HG03520 (cell line): ENCODE results near the gene GPT2.
A peak's percentile ranks its signal among the peaks of the same experiment; 100 is the strongest.

Source experiments
- ATAC-seq: cut with Tn5 transposase; IDR thresholded peaks from one replicate; pipeline ENCODE4 v1.9.1; 2021; ENCODE audit warnings: mild to moderate bottlenecking, moderate library complexity; ENCODE audit not compliant: unreplicated experiment

The GPT2 gene

DNA sequence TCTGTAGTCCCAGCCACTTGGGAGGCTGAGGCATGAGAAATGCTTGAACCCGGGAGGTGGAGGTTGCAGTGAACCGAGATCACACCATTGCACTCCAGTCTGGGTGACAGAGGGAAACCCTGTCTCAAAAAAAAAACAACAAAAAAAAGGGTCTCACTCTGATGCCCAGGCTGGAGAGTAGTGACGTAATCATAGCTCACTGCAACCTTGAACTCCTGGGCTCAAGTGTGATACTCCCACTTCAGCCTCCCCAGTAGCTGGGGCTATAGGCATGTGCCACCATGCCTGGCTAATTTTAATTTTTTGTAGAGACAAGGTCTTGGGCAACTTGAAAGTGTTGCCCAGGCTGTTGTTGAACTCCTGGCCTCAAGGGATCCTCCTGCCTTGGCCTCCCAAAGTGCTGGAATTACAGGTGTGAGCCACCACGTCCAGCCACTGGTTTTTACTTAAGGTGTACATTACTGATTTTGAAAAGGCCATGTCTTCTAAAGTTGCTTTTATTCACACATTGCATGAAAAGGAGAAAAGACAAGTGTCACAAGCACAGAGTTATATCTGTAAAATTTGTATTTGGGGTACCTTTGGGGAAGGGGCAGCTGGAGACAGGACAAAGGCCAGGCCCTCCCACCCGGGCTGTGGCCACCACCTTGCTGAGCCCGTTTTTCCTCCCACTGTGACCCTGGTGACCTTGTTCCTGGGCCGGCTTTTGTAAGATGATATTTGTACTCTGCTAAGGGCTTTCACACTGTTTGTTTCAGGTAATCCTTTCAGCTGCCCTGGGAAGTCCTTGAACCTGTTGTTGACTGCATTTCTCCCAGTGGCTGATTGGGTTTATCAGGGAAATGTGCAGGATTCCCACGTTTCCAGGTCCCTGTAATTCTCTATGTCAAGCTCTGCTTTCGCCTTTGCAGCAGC is 11.5 kb downstream of the GPT2 start:
- no peak for ATAC-seq

DNA sequence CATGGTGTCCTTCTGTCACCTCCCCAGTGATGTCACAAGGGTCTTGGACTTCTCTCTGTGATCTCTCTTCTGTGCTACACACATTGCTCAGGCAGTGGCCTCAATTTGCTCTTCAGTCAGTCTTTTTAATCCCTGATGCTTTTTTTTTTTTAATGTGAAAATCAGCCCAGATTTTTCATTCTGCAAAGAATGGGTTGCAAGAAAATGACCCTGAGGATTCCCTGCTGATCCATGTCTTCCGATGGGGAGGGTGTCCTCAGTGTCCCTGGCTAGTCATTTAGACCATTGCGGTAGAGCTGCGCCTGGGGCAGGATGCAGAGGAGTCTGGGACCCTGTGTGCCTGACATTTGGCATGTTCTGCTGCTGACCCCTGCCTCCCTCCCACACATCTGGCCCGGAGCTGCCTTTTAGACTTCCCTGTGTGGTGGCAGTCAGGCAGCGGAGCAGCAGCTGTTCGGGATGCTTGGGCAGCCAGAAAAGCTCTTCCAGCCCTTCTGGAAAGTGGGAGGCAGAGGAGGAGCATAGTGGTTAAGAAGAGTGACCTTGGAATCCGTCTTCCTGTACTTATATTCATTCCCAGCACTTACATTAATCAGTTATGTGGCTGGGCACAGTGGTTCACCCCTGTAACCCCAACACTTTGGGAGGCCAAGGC is 12.3 kb downstream of the GPT2 start:
- ATAC-seq = no peak

- ATAC-seq = no peak
Observed at GRCh38 chr16:46897471-46897870, 13.3 kb downstream of the GPT2 start.

- no peak for ATAC-seq
Observed at GRCh38 chr16:46898006-46898405, 13.8 kb downstream of the GPT2 start.

GRCh38 chr16:46899443-46900143 is 15.4 kb downstream of the GPT2 start:
- no peak for ATAC-seq

DNA sequence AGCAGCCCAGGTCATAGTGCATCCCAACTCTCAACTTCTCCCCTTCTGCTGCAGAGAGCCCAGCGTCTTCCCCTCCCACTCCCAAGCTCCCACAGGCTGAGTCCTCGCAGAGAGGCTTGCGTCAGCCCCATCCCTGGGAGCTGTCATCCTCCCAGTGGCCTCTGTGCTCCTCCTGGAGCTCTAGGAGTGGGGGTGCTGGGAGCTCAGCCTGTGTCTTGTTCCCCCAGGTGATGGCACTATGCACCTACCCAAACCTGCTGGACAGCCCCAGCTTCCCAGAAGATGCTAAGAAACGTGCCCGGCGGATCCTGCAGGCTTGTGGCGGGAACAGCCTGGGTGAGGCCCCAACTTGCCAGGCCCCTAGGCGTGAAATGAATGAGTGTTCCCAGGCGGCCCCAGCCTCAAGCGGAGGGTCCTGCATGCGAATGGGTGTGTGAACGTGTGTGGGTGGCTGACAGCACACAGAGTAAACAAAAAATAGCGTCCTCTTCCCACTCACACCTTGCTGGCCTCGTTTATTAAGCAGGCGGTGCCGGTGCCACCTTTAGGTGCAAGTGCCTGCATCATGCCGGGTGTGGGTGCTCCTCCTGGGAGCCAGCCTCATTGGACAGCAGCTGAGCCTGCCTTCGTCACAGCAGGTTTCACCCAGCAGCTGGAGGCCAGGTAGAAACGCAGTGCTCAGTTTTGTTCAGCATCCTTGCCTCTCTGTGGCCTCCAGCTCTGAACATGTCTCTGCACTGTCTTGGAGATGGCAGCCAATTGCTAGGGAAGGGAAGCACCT is 16.5 kb downstream of the GPT2 start:
- ATAC-seq = no peak

DNA sequence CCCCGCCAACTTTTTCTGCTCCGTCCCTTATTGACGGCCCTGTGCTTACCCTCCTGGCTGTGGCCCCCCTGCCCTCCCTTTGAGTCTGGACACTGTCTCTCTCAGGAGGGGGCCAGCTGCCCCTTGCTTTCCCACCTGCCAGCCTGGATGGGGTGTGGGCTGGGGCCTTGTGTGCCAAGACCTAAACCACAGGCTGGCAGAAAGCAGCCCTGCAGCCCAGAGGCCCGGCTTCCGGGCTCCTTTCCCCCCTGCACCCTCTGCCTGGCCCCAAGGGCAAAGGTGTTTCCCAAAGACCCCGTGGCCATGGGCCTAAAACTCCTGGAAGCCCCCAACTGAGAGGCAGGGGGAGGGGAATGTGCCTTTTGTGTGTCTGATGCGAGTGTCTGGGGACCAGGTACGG is 17.5 kb downstream of the GPT2 start:
- ATAC-seq = no peak

DNA sequence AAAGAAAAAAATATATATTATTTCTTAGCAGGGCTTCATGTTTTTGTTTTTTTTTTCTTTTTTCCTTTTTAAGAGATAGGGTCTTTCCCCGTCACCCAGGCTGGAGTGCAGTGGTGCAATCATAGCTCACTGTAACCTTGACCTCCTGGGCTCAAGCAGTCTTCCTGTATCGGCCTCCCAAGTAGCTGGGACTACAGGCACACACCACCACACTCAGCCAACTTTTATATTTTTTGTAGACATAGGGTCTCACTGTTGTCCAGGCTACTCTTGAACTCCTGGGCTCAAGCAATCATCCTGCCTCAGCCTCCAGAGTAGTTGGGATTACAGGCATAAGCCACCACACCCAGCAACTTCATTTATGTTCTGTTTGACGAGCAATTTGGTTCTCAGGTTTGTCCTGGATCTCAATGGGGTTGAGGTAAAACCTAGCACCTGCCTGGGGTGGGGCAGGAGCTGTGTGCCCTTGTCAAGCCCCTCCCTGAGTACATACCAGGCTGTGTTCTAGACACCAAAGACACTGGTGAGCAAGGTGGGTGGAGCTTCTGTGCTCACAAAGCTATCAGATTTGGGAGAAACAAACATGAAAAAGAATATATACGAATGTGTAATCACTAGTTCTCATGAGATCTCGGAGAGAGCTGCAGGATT is 19.2 kb downstream of the GPT2 start:
- no peak for ATAC-seq

GRCh38 chr16:46904471-46904870 is 20.3 kb downstream of the GPT2 start:
- ATAC-seq = no peak

DNA sequence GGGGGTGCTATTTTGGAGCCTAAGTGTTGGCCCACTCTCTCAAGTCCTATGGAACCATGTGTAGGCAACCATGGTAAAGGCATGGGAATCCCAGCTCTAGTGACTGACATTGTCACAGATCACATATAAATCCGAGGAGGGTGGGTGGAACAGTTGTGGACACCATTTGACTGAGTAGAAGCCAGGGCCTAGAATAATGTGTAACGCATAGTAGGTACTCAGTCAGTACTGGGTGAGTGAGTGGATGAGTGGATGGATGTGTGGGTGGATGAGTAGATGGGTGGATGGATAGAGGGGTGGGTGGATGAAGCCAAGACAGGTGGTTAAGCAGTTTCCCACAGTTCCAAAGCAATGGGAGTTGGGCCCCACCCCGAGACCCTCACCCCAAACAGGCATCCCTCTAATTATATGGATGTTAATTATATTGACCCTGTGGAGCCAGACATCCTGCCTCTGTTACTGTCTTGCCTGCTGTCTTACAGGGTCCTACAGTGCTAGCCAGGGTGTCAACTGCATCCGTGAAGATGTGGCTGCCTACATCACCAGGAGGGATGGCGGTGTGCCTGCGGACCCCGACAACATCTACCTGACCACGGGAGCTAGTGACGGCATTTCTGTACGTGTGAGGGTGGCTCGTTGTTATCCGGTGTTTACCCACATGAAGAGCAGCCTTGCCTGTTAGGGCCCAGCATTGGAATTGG is 22.3 kb downstream of the GPT2 start:
- ATAC-seq = no peak

DNA sequence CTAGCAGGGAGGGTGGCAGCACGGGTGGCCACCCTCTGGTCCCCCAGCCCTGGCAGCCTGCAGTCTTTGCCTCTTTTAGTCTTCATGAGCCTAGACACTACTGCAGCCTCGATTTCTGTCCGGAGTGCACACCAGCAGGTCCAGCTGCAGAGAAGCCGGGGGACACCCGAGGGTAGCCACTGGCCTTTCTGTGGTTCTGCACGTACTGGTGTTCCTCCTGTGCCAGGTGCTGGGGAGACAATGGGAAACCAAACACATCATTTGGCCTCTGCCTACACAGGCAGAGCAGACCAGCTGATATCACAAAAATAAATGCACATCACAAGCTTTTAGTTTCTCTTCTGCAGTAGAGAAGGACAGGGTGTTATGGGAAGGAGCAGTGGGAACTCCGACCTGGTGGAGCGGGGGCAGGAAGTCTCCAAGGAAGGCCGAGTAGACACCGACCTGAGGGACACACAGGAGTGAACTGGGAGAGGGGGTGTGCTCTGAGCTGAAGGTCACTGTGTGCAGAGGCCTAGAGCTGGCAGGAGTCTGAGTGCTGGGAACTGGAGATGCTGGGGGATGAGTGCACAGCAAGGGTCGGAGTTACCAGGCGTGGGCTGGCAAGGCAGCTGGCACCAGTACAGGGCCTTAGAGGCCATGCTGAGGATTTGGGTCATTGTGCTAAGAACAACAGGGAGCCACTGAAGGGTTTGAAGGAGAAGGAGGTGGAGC is 23.1 kb downstream of the GPT2 start:
- no peak for ATAC-seq

DNA sequence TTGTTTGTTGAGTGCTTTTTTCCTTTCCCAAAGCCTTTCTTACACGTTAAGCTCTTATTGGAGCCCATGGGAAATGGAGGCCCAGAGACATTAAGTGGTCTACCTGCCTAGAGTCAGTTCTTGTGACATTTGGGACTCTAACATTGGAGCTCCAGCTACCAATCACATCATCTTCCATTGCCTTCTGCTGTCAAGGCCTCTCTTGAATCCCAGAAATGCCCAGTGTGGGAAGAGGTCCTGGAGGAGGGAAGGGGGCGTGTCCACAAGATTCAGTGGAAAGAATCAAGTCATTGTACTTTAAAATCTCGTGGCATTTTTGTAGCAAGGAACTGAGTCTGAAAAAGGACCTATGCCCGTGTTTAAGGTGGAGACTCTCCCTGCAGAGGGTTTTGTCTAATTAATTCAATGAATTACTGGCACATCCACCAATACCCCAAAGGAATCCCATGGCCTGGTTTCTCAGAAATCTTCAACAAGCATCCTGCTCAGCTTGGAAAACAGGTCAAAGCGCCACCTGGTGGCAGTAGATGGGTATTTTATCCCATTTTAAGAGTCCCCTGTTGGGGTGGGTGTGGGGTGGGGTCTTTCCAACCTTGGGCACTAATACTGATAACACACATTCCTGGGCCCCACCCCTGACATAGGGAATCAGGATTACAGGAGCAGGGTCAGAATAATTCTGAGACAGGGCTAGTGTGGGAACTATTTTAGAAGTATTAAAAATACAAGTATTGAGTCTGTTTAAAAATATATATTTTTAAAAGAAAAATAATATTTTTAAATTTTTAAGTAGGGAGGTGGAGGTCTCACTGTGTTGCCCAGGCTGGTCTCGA is 24.6 kb downstream of the GPT2 start:
- ATAC-seq = no peak

DNA sequence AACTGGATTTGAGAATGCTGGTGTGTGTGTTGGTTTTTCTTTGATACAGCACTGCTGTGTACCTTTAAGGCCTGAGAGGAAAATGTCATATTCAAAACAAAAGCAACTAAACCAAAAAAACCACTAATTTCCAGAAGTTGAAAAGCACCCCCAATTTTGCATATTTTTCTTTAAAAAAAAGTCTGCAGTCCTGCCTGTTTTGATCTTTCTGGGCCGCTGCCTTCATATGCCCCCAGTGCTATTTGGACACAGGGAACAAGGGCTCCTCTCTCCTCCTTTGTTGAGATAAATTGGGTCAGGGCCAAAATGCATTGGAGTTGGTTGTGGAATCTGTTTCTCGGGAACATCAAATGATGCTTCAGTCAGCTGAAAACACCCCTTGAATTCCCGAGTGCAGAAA is 26.9 kb downstream of the GPT2 start:
- peak; percentile 58 for ATAC-seq

- no peak for ATAC-seq
Observed at GRCh38 chr16:46911650-46912049, 27.5 kb downstream of the GPT2 start.

- ATAC-seq = no peak
Observed at GRCh38 chr16:46914556-46915201, 30.5 kb downstream of the GPT2 start.

GRCh38 chr16:46915483-46916025 is 31.4 kb downstream of the GPT2 start:
- ATAC-seq = no peak

DNA sequence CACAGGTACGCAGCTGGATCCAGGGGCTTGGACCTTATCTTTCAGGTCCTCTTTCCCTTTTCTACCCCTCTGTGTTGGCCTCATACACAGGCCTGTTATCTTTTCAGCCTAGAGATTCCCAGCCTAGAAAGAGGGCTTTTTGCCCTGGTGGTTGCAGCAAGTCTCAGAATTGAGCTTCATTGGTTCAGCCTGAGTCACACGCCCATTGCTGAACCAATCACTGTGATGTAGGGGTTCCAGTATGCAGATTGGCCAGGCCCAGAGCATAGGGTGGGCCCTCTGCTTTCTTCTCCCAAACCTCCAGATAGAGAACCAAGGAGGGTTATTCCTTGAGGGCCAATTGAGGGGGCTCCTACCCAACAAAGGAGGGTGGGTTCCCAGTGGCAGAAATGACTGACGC is 32.8 kb downstream of the GPT2 start:
- no peak for ATAC-seq

DNA sequence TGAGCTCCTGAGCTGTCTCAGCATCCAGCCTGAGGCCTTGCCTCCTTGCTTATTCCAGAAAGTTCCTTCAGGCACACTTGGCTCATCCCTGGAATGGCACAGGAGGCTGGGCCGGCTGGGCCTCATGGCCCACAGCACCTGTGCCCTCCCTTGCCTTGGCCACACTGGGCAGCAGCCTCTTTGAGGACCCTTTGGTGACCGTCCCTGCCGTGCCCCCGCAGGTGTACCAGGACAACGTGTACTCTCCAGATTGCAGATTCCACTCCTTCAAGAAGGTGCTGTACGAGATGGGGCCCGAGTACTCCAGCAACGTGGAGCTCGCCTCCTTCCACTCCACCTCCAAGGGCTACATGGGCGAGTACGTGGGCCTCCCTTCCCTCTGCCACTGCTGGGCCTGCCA is 34.2 kb downstream of the GPT2 start:
- ATAC-seq = no peak
